Endothelial cell of umbilical vein (primary cell): ENCODE results near the gene CACNA1C. TPM values are rescaled to one million over a fixed set of nuclear protein-coding genes. Genes with fewer than 3 reads are reported as not detected.

Experiments
- BruUV-seq: library from RNA; stranded (reverse); fragments of 400-500 nt; replicated peaks from 2 replicates; lab custom pipeline; 2021; lab: Mats Ljungman, UMichigan
- CTCF ChIA-PET: fragments of 300-600, 350-600 bp; sonication (Branson Sonifier 250); formaldehyde crosslinking; loops from one replicate; lab custom pipeline; 2021; ENCODE audit warnings: antibody characterized with exemption, inconsistent platforms; lab: Charles Lee
- POLR2A ChIA-PET: fragments of 300-600, 350-600 bp; sonication (Branson Sonifier 250); formaldehyde crosslinking; loops from one replicate; lab custom pipeline; 2021; ENCODE audit warnings: antibody characterized with exemption, inconsistent platforms; lab: Charles Lee
- DNase-seq: peaks from one replicate; pipeline ENCODE4 v3.0.0-alpha.2; 2011; ENCODE audit warnings: low read depth, low spot score
- FAIRE-seq: peaks from 2 replicates; lab custom pipeline; 2011; peaks lifted over from hg19 to GRCh38; lab: Jason Lieb, UNC
- H2AFZ ChIP-seq: 2 replicates; pipeline ENCODE4 v1.6.0; 2012; ENCODE audit warnings: low read depth, low read length, control low read depth, inconsistent platforms
- H3K27ac ChIP-seq: 2 replicates; pipeline ENCODE4 v1.5.1; 2011; ENCODE audit warnings: low read depth, mild to moderate bottlenecking, control low read depth, low read length, moderate library complexity; ENCODE audit not compliant: insufficient read depth
- H3K27me3 ChIP-seq, 2 experiments: 2 replicates each; pipeline versions ENCODE4 v1.6.0 to v1.6.1; 2011; ENCODE audit warnings: low read length in 2 of 2, mixed read lengths in 1 of 2; ENCODE audit not compliant: control insufficient read depth in 2 of 2, insufficient read depth in 2 of 2
- H3K36me3 ChIP-seq, 2 experiments: 2 replicates in 1 of 2; 3 replicates in 1 of 2; pipeline ENCODE4 v1.5.1; 2011; ENCODE audit warnings: low read length in 2 of 2, mild to moderate bottlenecking in 1 of 2, moderate library complexity in 1 of 2; ENCODE audit not compliant: control insufficient read depth in 2 of 2, insufficient read depth in 2 of 2; ENCODE audit errors: extremely low read depth in 1 of 2
- H3K4me1 ChIP-seq: 3 replicates; pipeline ENCODE4 v1.5.1; 2011; ENCODE audit warnings: mild to moderate bottlenecking, low read length; ENCODE audit not compliant: control insufficient read depth, insufficient read depth; ENCODE audit errors: extremely low read depth
- H3K4me2 ChIP-seq: 2 replicates; pipeline ENCODE4 v1.6.1; 2011; ENCODE audit warnings: low read length, control low read depth, mixed read lengths; ENCODE audit not compliant: insufficient read depth
- H3K4me3 ChIP-seq, 3 experiments: fragments of 200-600 bp in 1 of 3; sonication (generic), shearing (Covaris generic) in 1 of 3; replicated peaks in 1 of 3; 2 replicates each; pipeline ENCODE4 v1.5.1; 2011 to 2016; ENCODE audit warnings: control low read depth in 3 of 3, low read length in 3 of 3, mild to moderate bottlenecking in 2 of 3, inconsistent platforms in 1 of 3, low read depth in 1 of 3, moderate library complexity in 1 of 3; ENCODE audit not compliant: insufficient read depth in 1 of 3
- H3K79me2 ChIP-seq: 2 replicates; pipeline ENCODE4 v1.6.0; 2012; ENCODE audit warnings: low read length, inconsistent platforms; ENCODE audit not compliant: control insufficient read depth, insufficient read depth
- H3K9ac ChIP-seq: replicated peaks from 2 replicates; pipeline ENCODE3; 2011; ENCODE audit warnings: low read length, control low read depth; ENCODE audit not compliant: insufficient read depth; ENCODE audit errors: extremely low read depth
- H3K9me1 ChIP-seq: replicated peaks from 3 replicates; pipeline ENCODE4 v1.6.0; 2011; ENCODE audit warnings: mild to moderate bottlenecking, low read length; ENCODE audit not compliant: control insufficient read depth, insufficient read depth; ENCODE audit errors: extremely low read depth
- H3K9me3 ChIP-seq: replicated peaks from 2 replicates; pipeline ENCODE4 v1.5.1; 2012; ENCODE audit warnings: low read length, inconsistent platforms; ENCODE audit not compliant: control insufficient read depth, insufficient read depth
- H4K20me1 ChIP-seq: replicated peaks from 2 replicates; pipeline ENCODE3; 2011; ENCODE audit warnings: mild to moderate bottlenecking, low read length; ENCODE audit not compliant: control insufficient read depth, insufficient read depth; ENCODE audit errors: extremely low read depth
- FOS ChIP-seq: IDR thresholded peaks from 2 replicates; pipeline ENCODE4 v1.6.1; 2011; ENCODE audit warnings: mild to moderate bottlenecking, low read length, moderate library complexity, borderline replicate concordance; ENCODE audit not compliant: insufficient read depth
- MAX ChIP-seq: IDR thresholded peaks from 2 replicates; pipeline ENCODE4 v1.6.1; 2011; ENCODE audit not compliant: insufficient read depth, insufficient read length
- MYC ChIP-seq: IDR thresholded peaks from one replicate; pipeline ENCODE4 v1.6.1; 2011; ENCODE audit warnings: mild to moderate bottlenecking, low read depth, low read length
- POLR2A ChIP-seq: IDR thresholded peaks from 2 replicates; pipeline ENCODE4 v1.6.1; 2012; ENCODE audit warnings: low read depth, mild to moderate bottlenecking, control low read depth, low read length
- dilution Hi-C: fragments of 300-500 bp; cut with MboI; formaldehyde crosslinking; loops from one replicate; pipeline ENCODE4 v1.15.0; 2019; ENCODE audit warnings: low sequenced_read_pairs; ENCODE audit not compliant: extremely low pct_ligation_motif_present
- intact Hi-C: fragments of 100-400 bp; cut with micrococcal nuclease; formaldehyde crosslinking; loops from one replicate; pipeline ENCODE4 v1.10.0; 2022
- polyA plus RNA-seq, 4 experiments: library from polyadenylated mRNA; depleted of rRNA in 3 of 4; stranded (reverse) in 3 of 4; unstranded in 1 of 4; fragments of >200 nt; gene quantifications; 2 replicates each; pipeline versions ENCODE4 v1.2.1 to v1.2.3, GENCODE V29; 2011 to 2012; ENCODE audit warnings: missing spikeins in 1 of 4
- total RNA-seq: library from RNA; stranded (reverse); gene quantifications from 2 replicates; pipeline ENCODE4 v1.2.3, GENCODE V29; 2021

Gene CACNA1C
- total and polyA plus RNA-seq, 2 donors (not counting 3 experiments of a cell fraction or from before 2014, with no cell fraction given): not detected

- no peak for TF ChIP-seq MAX
- H3K4me3 ChIP-seq: no peak overlapping the region
- CTCF ChIA-PET: no interaction called here
- intact Hi-C loops: no loop called here
- BruUV-seq: no TSS peak
- FAIRE-seq (no peak), DNase-seq (no peak)
- H3K9me3 ChIP-seq: no peaks in the 10 kb centered on the region
- no peaks in the 10 kb centered on the region for H3K36me3 ChIP-seq
- no peak overlapping the region for H2AFZ ChIP-seq
- H3K9me1 ChIP-seq: no peaks in the 10 kb centered on the region
- POLR2A ChIA-PET: no interaction called here
- H3K79me2 ChIP-seq: no peaks in the 10 kb centered on the region
- no peaks in the 10 kb centered on the region for H4K20me1 ChIP-seq
- H3K9ac ChIP-seq: no peak overlapping the region
- H3K4me1 ChIP-seq: no peaks in the 10 kb centered on the region
- no peak overlapping the region for H3K27ac ChIP-seq
- no peak overlapping the region for H3K4me2 ChIP-seq
- dilution Hi-C loops: no loop called here
- H3K27me3 ChIP-seq: no peaks in the 10 kb centered on the region
Measured at GRCh38 chr12:2467447-2468195, 414.8 kb downstream of the CACNA1C start.

DNA sequence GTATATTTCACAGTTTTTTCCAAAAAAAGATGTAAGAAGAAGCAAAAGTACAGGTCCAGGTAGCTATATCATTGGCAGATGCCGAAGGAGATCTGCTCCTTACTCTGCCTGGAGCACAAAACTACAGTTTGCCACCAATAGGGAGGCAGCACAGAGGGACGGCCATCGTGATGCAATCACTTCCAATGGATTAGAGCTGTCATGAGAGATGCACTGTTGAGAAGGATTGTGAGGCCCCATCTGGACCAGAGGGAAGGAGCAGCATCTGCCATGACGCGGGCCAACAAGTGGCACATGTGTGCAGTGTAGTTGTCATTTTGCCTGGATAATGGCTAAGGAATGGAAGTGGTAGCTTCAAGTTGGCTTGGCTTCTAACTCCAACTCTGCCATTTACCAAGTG lies 423.2 kb downstream of the CACNA1C start:
- Histone ChIP-seq H3K36me3 (no peaks in the 10 kb centered on the region), H3K4me2 (no peak overlapping the region), H2AFZ (no peak overlapping the region), H3K4me3 (no peak overlapping the region), H3K9ac (no peak overlapping the region), H3K27me3 (peaks cover 0 to 3% of the 10 kb centered on the region in 2 experiments), H3K4me1 (no peaks in the 10 kb centered on the region), H3K9me3 (no peaks in the 10 kb centered on the region), H3K27ac (no peak overlapping the region), H3K79me2 (no peaks in the 10 kb centered on the region), H4K20me1 (no peaks in the 10 kb centered on the region), H3K9me1 (no peaks in the 10 kb centered on the region)
- dilution Hi-C loops: no loop called here
- FAIRE-seq (no peak), DNase-seq (no peak)
- intact Hi-C loops: no loop called here
- TF ChIP-seq MYC: no peak
- TF ChIP-seq FOS: no peak
- TF ChIP-seq MAX: no peak
- no peak for TF ChIP-seq POLR2A
- no TSS peak for BruUV-seq
- ChIA-PET POLR2A (no interaction called here), CTCF (no interaction called here)
